Astrocyte (in vitro differentiated cells and primary cell): ENCODE results near the gene COMMD1. TPM values are rescaled to one million over a fixed set of nuclear protein-coding genes. Genes with fewer than 3 reads are reported as not detected.

Experiments used
- DNase-seq: peaks from one replicate; pipeline ENCODE4 v3.0.0-alpha.2; 2010; ENCODE audit warnings: low read depth
- FAIRE-seq: peaks from 2 replicates; lab custom pipeline; 2011; peaks lifted over from hg19 to GRCh38; lab: Jason Lieb, UNC
- H2AFZ ChIP-seq: 2 replicates; pipeline ENCODE4 v1.6.0; 2012; ENCODE audit warnings: low read depth, low read length, inconsistent platforms
- H3K27ac ChIP-seq: 2 replicates; pipeline ENCODE4 v1.5.1; 2011; ENCODE audit warnings: low read depth, low read length, inconsistent platforms
- H3K27me3 ChIP-seq: 2 replicates; pipeline ENCODE4 v1.6.0; 2011; ENCODE audit warnings: low read length, inconsistent platforms; ENCODE audit not compliant: insufficient read depth
- H3K36me3 ChIP-seq: 2 replicates; pipeline ENCODE4 v1.5.1; 2011; ENCODE audit warnings: low read length, inconsistent platforms; ENCODE audit not compliant: insufficient read depth
- H3K4me1 ChIP-seq: 2 replicates; pipeline ENCODE4 v1.5.1; 2011; ENCODE audit warnings: low read length, inconsistent platforms; ENCODE audit not compliant: insufficient read depth
- H3K4me2 ChIP-seq: 2 replicates; pipeline ENCODE4 v1.6.0; 2012; ENCODE audit warnings: low read length, inconsistent platforms
- H3K4me3 ChIP-seq: 2 replicates; pipeline ENCODE4 v1.5.1; 2011; ENCODE audit warnings: low read depth, mild to moderate bottlenecking, low read length, inconsistent platforms; ENCODE audit not compliant: insufficient read depth
- H3K79me2 ChIP-seq: 2 replicates; pipeline ENCODE4 v1.6.0; 2012; ENCODE audit warnings: mild to moderate bottlenecking, low read length, inconsistent platforms; ENCODE audit not compliant: insufficient read depth
- H3K9ac ChIP-seq: 2 replicates; pipeline ENCODE4 v1.6.0; 2012; ENCODE audit warnings: mild to moderate bottlenecking, low read length, inconsistent platforms
- H3K9me3 ChIP-seq: 2 replicates; pipeline ENCODE4 v1.5.1; 2012; ENCODE audit warnings: low read depth, mild to moderate bottlenecking, low read length, inconsistent platforms; ENCODE audit not compliant: insufficient read depth
- H4K20me1 ChIP-seq: 2 replicates; pipeline ENCODE4 v1.6.0; 2012; ENCODE audit warnings: low read length, inconsistent platforms; ENCODE audit not compliant: insufficient read depth
- H3K27ac Mint-ChIP-seq: one replicate; pipeline ENCODE4 v1.8.0; 2021; ENCODE audit warnings: mild to moderate bottlenecking, mixed read lengths; ENCODE audit not compliant: unreplicated experiment
- H3K27me3 Mint-ChIP-seq: one replicate; pipeline ENCODE4 v1.8.0; 2021; ENCODE audit warnings: low read depth, mixed read lengths; ENCODE audit not compliant: unreplicated experiment
- H3K36me3 Mint-ChIP-seq: one replicate; pipeline ENCODE4 v1.8.0; 2021; ENCODE audit warnings: low read depth, mixed read lengths; ENCODE audit not compliant: unreplicated experiment
- H3K4me1 Mint-ChIP-seq: one replicate; pipeline ENCODE4 v1.8.0; 2021; ENCODE audit warnings: low read depth, mixed read lengths; ENCODE audit not compliant: unreplicated experiment
- H3K4me3 Mint-ChIP-seq: one replicate; pipeline ENCODE4 v1.8.0; 2021; ENCODE audit warnings: mild to moderate bottlenecking, moderate library complexity, mixed read lengths; ENCODE audit not compliant: unreplicated experiment
- H3K9me3 Mint-ChIP-seq: one replicate; pipeline ENCODE4 v1.8.0; 2021; ENCODE audit warnings: mild to moderate bottlenecking, mixed read lengths; ENCODE audit not compliant: unreplicated experiment
- CTCF ChIP-seq: IDR thresholded peaks from 2 replicates; pipeline ENCODE4 v1.5.1; 2011; ENCODE audit warnings: low read depth, mild to moderate bottlenecking, inconsistent platforms, low read length, moderate library complexity; ENCODE audit not compliant: insufficient read depth
- EZH2 ChIP-seq: IDR thresholded peaks from 2 replicates; pipeline ENCODE4 v1.6.1; 2012; ENCODE audit warnings: mild to moderate bottlenecking, low read length, inconsistent platforms; ENCODE audit not compliant: insufficient read depth
- total RNA-seq: library from RNA; stranded (reverse); gene quantifications from 2 replicates; pipeline ENCODE4 v1.2.1, GENCODE V29; 2021

COMMD1 gene
- total RNA-seq, 1 donor from 2014 or later: 32.0 TPM

GRCh38 chr2:61949458-61949713, 43.9 kb downstream of the COMMD1 start:
- no peaks in the 10 kb centered on the region for H3K27me3 ChIP-seq
- H3K27me3 Mint-ChIP-seq: no peaks in the 10 kb centered on the region
- no peak for TF ChIP-seq CTCF
- no peak for TF ChIP-seq EZH2
- H3K36me3 Mint-ChIP-seq: peaks cover 2% of the 10 kb centered on the region
- H3K4me3 ChIP-seq: no peak overlapping the region
- no peak overlapping the region for H3K9ac ChIP-seq
- peaks cover 7% of the 10 kb centered on the region for H3K9me3 ChIP-seq
- H3K27ac Mint-ChIP-seq: no peak overlapping the region
- no peak overlapping the region for H3K27ac ChIP-seq
- no peak overlapping the region for H3K4me2 ChIP-seq
- H3K9me3 Mint-ChIP-seq: peaks cover 4% of the 10 kb centered on the region
- no peaks in the 10 kb centered on the region for H3K36me3 ChIP-seq
- no peaks in the 10 kb centered on the region for H4K20me1 ChIP-seq
- FAIRE-seq: no peak
- no peaks in the 10 kb centered on the region for H3K79me2 ChIP-seq
- no peak overlapping the region for H3K4me3 Mint-ChIP-seq
- DNase-seq: no peak
- peaks cover 3% of the 10 kb centered on the region for H3K4me1 ChIP-seq
- H3K4me1 Mint-ChIP-seq: peaks cover 17% of the 10 kb centered on the region
- no peak overlapping the region for H2AFZ ChIP-seq

GRCh38 chr2:61949714-61950560, 44.5 kb downstream of the COMMD1 start:
- FAIRE-seq: no peak
- H3K27ac Mint-ChIP-seq: no peak overlapping the region

More at GRCh38 chr2:61949714-61950560, 44.5 kb downstream of the COMMD1 start:
- Histone ChIP-seq H3K27ac (no peak overlapping the region), H4K20me1 (no peaks in the 10 kb centered on the region), H3K27me3 (no peaks in the 10 kb centered on the region), H3K9me3 (peaks cover 7% of the 10 kb centered on the region), H3K4me1 (peaks cover 3% of the 10 kb centered on the region), H2AFZ (no peak overlapping the region), H3K36me3 (no peaks in the 10 kb centered on the region), H3K4me2 (peak overlapping the region; percentile 4), H3K79me2 (no peaks in the 10 kb centered on the region), H3K4me3 (no peak overlapping the region), H3K9ac (no peak overlapping the region)
- no peak overlapping the region for H3K4me3 Mint-ChIP-seq
- peaks cover 17% of the 10 kb centered on the region for H3K4me1 Mint-ChIP-seq
- TF ChIP-seq CTCF (no peak), EZH2 (no peak)
- no peak for DNase-seq
- H3K9me3 Mint-ChIP-seq: peaks cover 4% of the 10 kb centered on the region
- H3K27me3 Mint-ChIP-seq: no peaks in the 10 kb centered on the region
- peaks cover 2% of the 10 kb centered on the region for H3K36me3 Mint-ChIP-seq
